Measurements from ENCODE around the gene FCMR.
A peak's percentile ranks its signal among the peaks of the same experiment; 100 is the strongest.

FCMR gene

DNA sequence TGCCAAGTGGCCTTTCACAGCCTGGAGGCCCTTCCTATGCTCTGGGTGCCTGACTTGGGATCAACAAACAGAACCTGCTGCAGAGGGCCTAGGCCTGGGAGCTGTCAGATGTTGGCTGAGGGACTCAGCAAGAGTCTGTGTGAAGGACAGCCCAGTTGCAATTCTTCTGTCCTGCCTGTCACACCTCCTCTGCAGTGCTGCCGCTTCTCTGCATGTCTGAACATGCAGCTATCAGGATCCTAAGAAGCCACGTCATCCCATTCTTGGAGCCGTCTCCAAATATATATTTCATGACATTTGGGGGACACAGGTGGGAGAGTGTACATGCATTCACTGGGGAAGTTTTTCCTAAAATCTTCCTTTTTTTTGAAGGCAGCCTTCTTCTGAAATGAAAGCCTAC lies 39.9 kb upstream of the FCMR start:
- TF ChIP-seq, protein P1, sequence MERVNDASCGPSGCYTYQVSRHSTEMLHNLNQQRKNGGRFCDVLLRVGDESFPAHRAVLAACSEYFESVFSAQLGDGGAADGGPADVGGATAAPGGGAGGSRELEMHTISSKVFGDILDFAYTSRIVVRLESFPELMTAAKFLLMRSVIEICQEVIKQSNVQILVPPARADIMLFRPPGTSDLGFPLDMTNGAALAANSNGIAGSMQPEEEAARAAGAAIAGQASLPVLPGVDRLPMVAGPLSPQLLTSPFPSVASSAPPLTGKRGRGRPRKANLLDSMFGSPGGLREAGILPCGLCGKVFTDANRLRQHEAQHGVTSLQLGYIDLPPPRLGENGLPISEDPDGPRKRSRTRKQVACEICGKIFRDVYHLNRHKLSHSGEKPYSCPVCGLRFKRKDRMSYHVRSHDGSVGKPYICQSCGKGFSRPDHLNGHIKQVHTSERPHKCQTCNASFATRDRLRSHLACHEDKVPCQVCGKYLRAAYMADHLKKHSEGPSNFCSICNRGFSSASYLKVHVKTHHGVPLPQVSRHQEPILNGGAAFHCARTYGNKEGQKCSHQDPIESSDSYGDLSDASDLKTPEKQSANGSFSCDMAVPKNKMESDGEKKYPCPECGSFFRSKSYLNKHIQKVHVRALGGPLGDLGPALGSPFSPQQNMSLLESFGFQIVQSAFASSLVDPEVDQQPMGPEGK (CRISPR knock-in tag; IDR thresholded peaks at IDR 0.05; ENCODE audit: borderline replicate concordance), result no peak
- TF ChIP-seq ZFP3 (CRISPR knock-in tag; IDR thresholded peaks at IDR 0.05) (no peak), CSRNP3 (CRISPR knock-in tag; IDR thresholded peaks at IDR 0.05) (no peak), ZNF70 (CRISPR knock-in tag; IDR thresholded peaks at IDR 0.05) (no peak), ESRRG (CRISPR knock-in tag; IDR thresholded peaks at IDR 0.05) (no peak), PPARA (CRISPR knock-in tag; IDR thresholded peaks at IDR 0.05; ENCODE audit: borderline replicate concordance) (no peak), ARNTL (CRISPR knock-in tag; IDR thresholded peaks at IDR 0.05; ENCODE audit: borderline replicate concordance, low read depth) (no peak), ZC3H10 (CRISPR knock-in tag; IDR thresholded peaks at IDR 0.05) (no peak), CSDC2 (CRISPR knock-in tag; IDR thresholded peaks at IDR 0.05) (no peak), GLIS3 (CRISPR knock-in tag; IDR thresholded peaks at IDR 0.05) (no peak), RARB (CRISPR knock-in tag; IDR thresholded peaks at IDR 0.05) (no peak), TSHZ2 (CRISPR knock-in tag; IDR thresholded peaks at IDR 0.05) (no peak), BACH2 (CRISPR knock-in tag; IDR thresholded peaks at IDR 0.05; ENCODE audit: borderline replicate concordance) (no peak), TCF4 (CRISPR knock-in tag; IDR thresholded peaks at IDR 0.05; ENCODE audit: borderline replicate concordance) (no peak), OSR1 (CRISPR knock-in tag; IDR thresholded peaks at IDR 0.05) (no peak), ZFP30 (CRISPR knock-in tag; IDR thresholded peaks at IDR 0.05) (no peak), ISL1 (CRISPR knock-in tag; IDR thresholded peaks at IDR 0.05) (no peak)
- TF ChIP-seq, protein P2, sequence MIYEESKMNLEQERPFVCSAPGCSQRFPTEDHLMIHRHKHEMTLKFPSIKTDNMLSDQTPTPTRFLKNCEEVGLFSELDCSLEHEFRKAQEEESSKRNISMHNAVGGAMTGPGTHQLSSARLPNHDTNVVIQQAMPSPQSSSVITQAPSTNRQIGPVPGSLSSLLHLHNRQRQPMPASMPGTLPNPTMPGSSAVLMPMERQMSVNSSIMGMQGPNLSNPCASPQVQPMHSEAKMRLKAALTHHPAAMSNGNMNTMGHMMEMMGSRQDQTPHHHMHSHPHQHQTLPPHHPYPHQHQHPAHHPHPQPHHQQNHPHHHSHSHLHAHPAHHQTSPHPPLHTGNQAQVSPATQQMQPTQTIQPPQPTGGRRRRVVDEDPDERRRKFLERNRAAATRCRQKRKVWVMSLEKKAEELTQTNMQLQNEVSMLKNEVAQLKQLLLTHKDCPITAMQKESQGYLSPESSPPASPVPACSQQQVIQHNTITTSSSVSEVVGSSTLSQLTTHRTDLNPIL (CRISPR knock-in tag; IDR thresholded peaks at IDR 0.05; ENCODE audit: low read depth), result no peak
- ATAC-seq, result no peak

DNA sequence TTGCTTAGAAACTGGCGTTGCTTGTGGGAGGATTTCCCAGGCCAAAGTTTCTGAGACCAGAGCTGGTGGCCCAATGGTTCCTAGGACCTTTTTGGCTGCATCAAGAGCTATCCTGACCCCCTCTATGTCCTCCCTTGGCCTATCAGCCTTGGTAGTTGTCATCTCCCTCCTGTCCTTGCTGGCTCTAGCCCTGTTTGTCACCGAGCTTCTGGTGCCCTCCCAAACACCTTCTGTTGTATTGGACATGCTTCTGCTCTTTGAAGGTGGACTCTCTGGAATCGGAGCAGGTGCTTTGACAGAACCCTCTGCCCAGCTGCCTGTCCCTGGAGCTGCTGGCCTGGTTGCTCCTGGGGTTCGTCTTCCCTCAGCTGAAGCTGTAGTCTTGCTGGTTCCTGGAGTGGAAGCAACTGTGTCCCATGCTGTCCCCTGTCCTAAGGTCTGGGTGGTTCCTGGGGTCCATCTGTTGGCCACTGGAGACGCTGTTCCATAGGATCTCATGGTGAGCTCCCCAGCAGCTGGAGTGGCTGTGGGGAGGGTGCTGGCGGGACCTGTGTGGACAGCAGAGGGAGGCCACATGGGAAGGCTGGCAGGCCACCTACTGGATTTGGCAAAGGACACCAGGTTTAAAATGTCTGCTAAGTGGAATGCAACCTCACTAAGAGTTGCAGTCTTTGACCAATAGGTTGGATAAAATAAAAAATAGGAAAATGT lies 39.1 kb upstream of the FCMR start:
- no peak for TF ChIP-seq POU6F1 (CRISPR knock-in tag; IDR thresholded peaks at IDR 0.05; ENCODE audit: borderline replicate concordance, low read depth)
- TF ChIP-seq TCF4 (CRISPR knock-in tag; IDR thresholded peaks at IDR 0.05; ENCODE audit: borderline replicate concordance), result no peak
- ATAC-seq, result peak; percentile 52

DNA sequence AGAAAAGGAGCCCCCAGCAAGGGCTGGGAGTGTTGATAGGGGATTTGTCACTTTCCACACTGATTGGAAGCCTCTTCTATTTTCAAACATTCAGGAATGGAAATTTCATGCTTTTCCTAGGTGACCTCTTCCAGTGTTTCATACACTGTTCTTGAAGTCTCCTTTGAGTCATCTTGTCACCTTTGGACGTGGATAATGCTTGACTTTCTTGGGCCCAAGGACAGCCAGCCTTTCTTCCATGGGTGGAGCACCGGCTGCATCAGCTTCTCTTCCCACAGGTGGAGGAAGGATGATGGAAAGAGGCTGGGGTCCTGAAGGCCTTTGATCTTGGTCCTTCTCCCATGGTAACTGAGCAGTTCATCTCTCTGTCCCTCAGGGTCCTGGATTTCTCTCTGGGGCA lies 36.4 kb upstream of the FCMR start:
- TF ChIP-seq TOX (CRISPR knock-in tag; IDR thresholded peaks at IDR 0.05; ENCODE audit: borderline replicate concordance), result no peak
- no peak for TF ChIP-seq POU6F1 (CRISPR knock-in tag; IDR thresholded peaks at IDR 0.05; ENCODE audit: borderline replicate concordance, low read depth)
- TF ChIP-seq TSHZ2 (CRISPR knock-in tag; IDR thresholded peaks at IDR 0.05), result no peak
- no peak for TF ChIP-seq ZFP3 (CRISPR knock-in tag; IDR thresholded peaks at IDR 0.05)
- TF ChIP-seq ZNF70 (CRISPR knock-in tag; IDR thresholded peaks at IDR 0.05), result no peak
- TF ChIP-seq ZNF8 (CRISPR knock-in tag; IDR thresholded peaks at IDR 0.05), result no peak
- TF ChIP-seq CSDC2 (CRISPR knock-in tag; IDR thresholded peaks at IDR 0.05), result no peak
- no peak for TF ChIP-seq ISL1 (CRISPR knock-in tag; IDR thresholded peaks at IDR 0.05)

More for the DNA sequence above, 36.4 kb upstream of the FCMR start:
- ATAC-seq, result no peak

Measured in SK-N-SH treated with all-trans-retinoic acid at 6 μM for 48 hours (cell line).